HG03575 (cell line): ENCODE data around the gene TUBB4A.

Experiments used
- ATAC-seq: cut with Tn5 transposase; IDR thresholded peaks from one replicate; pipeline ENCODE4 v1.9.1; 2021; ENCODE audit not compliant: unreplicated experiment, insufficient number of reproducible peaks, low FRiP score; ENCODE audit errors: extremely low read depth

The TUBB4A gene

DNA sequence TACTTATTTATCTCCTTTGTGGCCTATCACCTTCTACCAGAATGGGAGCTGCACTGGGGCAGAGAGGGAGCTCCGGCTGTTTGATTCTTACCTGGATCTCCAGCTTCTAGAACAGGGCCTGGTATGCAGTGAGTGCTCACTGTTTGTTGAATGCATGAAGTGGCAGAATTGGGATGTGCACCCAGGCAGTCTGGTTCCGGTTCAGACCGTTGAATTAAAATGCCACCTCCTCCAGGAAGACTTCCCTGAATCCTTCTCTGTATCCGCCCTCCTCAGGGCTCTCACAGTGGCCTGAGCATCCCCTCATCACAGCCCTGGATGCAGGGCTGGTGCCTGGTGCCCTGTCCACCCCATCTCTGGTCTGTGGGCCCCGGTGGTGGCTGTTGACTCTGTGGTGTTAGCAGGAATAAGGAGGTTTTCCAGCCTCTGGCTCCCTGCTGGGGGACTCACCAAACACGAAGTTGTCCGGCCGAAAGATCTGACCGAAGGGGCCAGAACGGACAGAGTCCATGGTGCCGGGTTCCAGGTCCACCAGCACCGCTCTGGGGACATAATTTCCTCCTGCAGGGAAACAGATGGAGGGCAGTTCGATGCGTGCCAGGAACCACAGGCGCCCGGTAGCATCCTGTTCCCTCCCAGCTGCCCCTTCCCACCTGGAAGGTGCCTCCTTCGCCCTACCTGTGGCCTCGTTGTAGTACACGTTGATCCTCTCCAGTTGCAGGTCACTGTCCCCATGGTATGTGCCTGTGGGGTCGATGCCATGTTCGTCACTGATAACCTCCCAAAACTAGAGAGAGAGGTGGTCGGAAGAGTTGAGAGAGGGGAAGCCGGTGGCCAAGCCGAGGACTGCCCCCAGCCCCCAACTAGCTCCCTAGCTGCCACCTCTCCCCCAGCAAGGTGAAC, 1.0 kb downstream of the TUBB4A start:
- no peak for ATAC-seq

DNA sequence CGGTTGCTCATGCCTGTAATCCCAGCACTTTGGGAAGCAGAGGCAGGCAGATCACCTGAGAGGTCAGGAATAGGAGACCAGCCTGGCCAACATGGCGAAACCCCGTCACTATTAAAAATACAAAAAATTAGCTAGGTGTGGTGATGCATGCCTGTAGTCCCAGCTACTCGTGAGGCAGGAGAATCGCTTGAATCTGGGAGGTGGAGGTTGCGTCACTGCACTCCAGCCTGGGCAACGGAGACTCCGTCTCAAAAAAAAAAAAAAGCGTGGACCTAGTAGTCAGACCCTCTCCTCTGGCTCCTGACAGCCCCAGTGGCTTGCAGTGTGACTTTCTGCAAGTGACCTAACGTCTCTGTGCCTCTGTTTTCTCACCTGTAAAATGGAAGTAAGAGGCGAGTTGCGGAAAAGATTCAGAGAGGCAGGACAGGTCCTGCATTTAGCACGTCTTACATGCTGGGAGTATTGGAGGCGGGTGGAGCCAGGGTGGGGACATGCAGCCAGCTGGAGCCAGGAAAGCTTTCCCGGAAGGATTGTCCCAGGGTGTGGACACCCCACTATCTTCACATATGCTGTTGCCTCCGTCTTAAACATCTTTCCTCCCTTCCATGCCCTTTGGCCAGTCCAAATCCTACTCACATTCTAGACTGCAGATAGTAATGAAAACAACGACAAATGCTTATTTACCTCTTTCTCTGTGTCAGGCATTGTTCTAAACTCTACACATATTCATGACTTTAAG, 2.9 kb downstream of the TUBB4A start:
- ATAC-seq = no peak

DNA sequence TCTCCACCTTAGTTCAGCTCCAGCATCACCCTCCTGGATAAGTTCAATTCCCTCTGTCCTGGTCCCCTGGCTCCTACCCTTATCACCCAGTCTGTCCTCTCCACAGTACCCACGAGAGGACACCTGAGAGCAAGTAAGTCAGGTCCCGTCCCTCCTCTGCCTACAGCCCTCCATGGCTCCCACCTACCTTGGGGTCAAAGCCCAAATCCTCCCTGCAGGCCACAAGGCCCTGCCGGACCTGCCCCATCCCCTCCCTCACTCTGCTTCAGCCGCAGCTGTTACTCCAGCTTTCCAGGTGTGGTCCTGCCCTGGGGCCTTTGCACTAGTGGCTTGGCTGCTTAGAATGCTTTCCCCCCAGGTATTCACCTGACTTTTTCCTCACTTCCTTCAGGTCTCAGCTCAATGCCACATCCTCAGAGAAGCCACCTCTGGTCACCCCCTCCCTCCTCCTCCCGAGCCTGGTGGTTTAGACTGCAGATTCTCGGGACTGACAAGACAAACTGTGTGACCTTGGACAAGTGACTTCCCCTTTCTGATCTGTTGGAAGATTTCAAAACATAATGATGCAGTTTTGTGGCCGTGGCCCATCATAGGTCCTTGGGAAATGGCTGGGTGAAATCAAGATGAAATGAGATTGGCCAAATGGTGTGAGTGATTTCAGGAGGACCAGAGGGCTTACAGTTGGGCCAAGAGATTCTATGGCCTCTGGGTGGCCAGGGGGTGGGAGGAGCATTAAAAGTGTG, 3.6 kb downstream of the TUBB4A start:
- no peak for ATAC-seq

DNA sequence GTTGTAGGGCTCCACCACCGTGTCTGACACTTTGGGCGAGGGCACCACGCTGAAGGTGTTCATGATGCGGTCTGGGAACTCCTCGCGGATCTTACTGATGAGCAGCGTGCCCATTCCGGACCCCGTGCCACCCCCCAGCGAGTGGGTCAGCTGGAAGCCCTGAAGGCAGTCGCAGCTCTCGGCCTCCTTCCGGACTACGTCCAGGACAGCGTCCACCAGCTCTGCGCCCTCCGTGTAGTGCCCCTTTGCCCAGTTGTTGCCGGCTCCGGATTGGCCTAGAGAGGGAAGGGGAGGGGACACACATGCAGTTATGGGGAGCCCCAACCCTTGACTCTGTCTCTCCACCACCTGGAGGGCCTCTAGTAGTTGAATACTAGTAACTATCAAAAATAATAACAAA, 6.2 kb downstream of the TUBB4A start:
- ATAC-seq = no peak

DNA sequence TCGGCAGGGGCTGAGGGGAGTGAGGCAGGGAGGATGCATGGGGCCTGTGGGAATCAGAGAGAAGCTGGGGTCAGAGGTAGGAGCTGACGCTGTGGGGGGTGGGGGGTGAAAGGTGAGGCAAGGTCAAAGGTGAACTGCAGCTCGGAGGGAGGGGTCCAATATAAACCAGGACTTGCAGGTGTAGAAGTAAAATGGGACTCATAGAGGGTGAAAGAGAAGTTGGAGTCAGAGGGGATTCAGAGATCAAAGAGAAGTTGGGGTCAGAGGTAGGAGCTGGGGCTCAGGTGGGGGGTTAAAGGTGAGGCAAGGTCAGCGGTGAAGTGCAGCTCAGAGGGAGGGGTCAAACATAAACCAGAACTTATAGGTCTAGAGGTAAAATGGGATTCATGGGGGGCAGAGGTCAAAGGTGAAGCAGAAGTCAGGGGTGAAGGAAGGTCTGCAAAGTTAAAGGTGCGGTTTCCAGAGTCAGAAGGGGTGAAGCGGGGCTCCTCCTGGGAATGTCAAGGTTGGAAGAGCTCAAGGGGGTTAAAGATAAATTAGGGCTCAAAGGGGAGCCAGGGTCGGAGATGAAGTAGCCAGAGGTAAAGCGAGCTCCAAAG, 7.6 kb downstream of the TUBB4A start:
- no peak for ATAC-seq

DNA sequence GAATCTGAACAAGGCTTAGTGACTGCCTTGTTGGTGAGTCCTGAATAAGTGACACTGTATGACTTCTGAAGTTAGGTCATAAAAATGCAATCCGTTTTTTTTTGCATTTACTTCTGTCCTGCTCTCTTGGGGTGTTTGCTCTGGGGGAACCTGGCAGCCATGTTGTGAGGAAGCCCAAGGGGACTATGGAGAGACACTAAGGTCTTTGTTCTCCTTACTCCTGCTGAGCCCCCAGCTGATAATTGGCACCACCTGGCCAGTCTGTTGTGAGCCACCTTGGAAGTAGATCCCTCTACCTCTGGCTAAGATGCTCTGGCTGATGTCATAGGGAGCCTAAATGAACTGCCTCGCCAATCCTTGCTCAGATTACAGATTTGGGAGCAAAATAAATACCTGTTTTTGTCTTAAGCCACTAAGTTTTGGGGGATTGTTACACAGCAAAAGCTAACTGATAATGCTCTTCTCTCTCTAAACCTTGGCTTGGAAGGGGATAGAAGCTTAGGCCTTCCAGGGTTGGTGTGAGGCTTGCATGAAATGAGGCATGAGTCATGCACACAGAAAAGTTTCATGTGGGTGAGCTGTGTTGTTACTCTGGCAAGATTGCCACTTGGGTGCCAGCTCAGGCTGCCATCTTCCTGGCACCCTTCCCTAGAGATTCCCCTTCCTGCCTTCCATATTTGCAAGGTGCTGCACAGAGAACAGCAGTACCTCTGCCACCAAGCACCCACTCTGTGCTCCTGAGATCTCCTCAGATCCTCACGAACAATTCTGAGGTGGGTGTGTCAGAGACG, 10.1 kb downstream of the TUBB4A start:
- ATAC-seq = no peak

DNA sequence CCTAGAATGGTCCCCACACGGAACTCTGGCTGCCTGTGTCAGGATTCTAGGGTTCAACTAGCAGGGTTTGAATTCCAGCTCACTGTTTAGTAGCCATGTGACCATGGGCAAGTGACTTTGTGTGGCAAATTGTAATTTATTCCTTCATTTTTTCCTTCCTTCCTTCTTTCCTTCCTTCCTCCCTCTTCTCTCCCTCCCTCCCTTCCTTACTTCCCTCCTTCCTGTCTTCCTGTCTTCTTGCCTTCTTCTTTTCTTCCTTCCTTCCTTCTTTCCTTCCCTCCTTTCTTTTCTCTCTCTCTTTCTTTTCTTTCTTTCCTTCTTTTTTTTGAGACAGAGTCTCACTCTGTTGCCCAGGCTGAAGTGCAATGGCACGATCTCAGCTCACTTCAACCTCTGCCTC, 12.0 kb downstream of the TUBB4A start:
- no peak for ATAC-seq

DNA sequence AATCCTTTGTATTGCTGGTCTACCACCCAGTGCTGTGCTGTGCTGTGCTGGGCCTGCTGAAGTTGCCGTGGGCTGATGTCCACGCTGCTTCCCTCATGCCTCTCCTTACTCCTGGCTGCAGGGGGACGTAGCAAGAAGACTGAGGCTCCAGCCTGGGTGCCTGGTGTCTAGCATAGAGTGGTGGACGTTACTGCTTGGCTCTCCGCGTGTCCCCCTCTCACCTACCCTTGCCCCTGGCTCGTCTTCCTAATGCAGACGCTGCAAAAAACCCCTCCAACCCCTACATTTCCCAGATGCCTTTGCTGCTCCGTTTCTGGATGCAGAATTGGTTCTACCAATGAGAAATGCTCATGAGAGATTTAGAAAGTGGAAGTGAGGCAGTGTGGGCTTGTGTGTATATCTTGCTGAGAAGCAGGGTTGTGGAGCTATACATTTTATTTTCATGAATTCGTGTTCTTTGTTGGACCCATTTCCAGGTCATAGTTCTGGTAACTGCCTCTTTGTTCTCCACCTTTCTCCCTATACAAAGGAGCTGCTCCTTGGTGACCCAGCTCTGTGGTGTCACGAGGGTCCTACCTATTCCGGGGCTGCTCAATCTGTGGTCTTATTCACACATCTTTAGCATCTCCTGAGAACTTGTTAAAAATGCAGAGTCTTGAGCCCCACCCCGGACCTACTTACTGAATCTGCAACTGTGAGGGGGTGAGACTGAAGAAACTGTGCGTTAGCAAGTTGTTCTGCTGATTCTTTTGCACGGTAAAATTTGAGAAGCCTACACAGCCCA, 12.6 kb downstream of the TUBB4A start:
- ATAC-seq = no peak

DNA sequence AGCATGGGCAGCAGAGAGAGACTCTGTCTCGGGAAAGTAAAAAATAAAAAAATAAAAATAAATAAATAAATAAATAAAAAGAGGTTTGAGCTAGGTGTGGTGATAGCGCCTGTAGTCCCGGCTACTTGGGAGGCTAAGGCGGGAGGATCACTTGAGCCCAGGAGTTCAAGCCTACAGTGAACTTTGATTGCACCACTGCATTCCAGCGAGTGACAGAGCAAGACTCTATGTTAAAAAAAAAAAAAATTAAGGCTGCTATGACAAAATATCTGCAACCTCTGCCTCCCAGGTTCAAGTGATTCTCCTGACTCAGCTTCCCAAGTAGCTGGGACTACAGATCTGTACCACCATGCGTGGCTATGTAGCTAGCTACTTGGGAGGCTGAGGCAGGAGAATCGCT, 17.3 kb downstream of the TUBB4A start:
- no peak for ATAC-seq

DNA sequence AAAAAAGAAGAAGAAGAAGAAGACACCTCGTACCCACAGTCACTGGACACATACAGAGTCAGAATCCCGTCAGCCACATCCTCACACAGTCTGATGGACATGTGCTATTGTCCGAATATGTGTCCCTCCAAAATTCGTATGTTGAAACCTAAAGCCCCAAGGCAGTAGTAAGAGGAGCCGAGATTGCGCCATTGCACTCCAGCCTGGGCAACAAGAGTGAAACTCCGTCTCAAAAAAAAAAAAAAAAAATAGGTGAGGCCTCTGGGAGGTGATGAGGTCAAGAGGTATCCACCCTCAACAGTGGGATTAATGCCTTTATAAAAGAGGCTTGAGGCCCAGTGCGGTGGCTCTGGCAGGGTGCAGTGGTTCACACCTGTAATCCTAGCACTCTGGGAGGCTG, 17.9 kb downstream of the TUBB4A start:
- ATAC-seq = no peak

DNA sequence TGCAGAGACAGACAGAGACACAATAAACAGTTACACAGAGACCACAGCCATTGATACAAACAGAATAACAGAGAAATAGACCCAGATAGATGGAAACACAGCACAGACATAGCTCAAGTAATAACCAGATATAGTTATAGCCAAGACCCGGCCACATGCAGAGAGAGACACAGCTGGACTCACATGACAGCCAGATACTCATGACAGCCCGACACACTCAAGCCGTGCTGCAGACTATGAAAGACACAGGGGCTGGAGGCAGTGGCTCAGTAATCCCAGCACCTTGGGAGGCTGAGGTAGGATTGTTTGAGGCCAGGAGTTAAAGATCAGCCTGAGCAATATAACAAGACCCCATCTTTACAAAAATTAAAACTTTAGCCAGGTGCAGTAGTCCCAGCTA, 18.9 kb downstream of the TUBB4A start:
- ATAC-seq = no peak

DNA sequence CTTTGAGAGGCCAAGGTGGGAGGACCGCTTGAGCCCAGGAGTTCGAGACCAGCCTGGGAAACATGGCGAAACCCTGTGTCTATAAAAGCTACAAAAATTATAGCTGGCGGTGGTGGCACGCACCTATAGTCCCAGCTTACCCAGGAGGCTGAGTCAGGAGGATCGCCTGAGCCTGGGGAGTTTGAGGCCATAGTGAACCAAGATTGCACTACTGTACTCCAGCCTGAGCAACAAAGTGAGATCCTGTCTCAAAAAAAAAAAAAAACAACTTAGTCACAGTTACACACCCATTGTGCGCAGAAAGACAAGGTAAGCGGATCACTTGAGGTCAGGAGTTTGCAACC, 19.8 kb downstream of the TUBB4A start:
- no peak for ATAC-seq

DNA sequence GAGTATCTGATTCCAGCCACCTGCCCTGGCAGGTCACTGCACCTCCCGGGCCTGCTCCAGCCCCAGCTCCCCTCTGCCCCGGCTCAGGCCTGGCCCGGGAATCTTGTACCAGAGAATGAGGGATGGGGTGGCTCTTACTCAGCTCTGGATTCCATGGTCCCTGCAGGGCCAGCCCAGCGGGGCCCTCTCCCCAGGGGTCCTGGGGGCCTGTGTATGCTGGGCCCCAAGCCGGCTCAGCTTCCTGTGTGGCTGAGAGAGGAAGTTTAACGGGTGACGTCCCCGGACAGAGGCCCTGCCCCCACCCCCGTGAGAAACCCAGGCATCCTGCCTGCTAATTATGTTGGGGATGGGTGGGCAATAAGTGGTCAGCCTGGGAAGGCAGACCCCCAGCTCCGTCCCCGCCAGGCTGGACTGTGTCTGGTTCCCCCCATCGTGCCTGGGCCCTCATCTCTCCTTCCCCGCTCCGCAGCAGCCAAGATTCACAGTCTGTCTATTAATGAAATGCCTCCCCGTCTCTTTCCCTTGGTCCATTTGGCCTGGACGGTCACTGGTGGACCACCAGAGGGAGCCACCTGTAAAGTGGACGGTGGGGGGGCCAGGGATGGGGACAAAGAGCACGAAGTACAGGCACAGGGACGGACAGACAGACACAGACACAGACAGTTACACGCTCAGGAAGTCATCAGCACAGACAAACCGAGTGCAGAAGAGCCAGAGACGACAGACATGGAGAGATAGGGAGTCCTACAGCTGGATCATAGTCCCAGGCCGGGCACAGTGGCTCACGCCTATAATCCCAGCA, 20.4 kb downstream of the TUBB4A start, which contains the start of gene DENND1C:
Gene DENND1C (minus strand): TSS at position 247 of the 802 bp plus-strand sequence. CDS start 92 bp downstream, at position 155.
- ATAC-seq = no peak

DNA sequence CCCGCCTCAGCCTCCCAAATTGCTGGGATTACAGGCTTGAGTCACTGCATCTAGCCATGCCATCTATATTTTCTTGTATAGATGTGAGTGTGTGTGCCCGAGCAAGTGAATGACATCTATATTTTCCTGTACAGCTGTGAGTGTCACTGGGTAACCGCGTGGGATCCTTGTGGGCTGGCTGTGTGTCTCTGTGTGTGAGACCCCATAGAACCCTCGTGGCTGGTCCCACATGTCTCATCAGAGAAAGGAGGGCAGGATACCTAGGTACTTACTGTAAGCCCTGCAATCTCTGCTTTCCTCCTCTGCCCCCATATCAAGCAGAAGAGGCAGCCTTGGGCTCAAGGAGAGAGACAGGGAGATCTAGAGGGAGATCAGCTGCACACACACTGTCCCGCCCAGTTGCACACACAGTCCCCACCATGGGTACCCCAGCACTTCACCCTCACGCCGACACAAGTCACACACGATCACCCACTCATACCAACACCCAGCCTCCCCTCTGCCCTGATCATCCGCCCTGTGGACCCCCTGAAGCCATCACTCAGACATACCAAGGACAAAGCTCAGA, 21.2 kb downstream of the TUBB4A start:
- ATAC-seq = no peak

DNA sequence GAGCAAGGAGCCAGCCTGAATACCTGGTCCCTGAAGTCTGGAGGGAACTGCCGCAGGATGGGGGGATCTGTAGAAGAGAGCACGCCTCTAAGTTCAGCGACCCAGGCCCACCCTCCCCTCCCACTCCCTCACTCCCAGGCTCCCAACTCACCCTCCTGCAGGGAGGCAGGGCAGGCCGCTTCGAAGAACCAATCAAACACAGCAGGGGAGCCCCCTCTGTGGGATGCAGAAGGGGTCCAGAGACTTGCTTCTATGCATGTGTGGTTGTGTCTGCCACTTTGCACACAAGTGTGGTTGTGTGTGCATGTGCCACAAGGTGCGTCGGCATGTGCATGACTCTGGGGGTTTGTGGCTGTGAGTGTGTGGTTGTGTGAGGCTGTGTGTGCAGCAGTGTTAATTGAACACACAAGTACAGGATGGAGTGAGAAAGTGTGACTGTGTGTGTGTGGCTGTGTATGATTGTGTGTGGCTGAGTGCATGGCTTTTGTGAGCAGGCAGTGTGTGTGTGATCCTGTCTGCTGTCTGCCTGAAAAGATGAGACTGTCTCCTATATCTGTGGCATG, 22.2 kb downstream of the TUBB4A start:
- no peak for ATAC-seq

DNA sequence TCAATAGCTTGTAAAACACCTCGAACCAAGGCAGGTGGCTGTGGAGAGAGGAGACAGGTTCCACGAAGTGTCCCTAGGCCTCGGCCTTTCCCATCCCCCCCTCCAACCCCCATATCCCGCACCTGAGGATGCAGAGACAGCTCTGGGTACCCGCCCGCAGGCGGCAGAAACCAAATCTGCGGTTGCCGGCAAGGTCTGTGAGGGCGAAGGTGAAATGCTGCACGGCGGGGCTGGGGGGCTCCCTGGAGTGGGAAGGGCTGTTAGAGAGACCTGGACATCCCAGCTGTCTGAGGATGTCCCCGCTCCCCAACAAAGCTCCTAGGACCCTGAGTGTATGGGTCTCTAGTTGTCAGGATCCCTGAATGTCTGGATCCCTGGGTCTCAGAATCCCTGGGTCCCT, 23.3 kb downstream of the TUBB4A start:
- no peak for ATAC-seq
